22Rv1 (cell line): ENCODE data around the gene CLHC1.
"Not testable (repeated sequence)": the region's sequence is repeated elsewhere in the genome, so short reads cannot be mapped to it uniquely, and the experiment has no call there.

Experiments used
- H3K27ac ChIP-seq: fragments of 450-650 bp; 2 replicates; pipeline ENCODE4 v1.5.1; 2017
- ZFX ChIP-seq: fragments of 450-650 bp; IDR thresholded peaks from 2 replicates; pipeline ENCODE4 v1.6.1; 2017; ENCODE audit warnings: antibody characterized with exemption, borderline replicate concordance
- TF ChIP-seq, protein P1 (sequence below): fragments of 450-650 bp; IDR thresholded peaks from 2 replicates; pipeline ENCODE4 v1.5.1; 2017; ENCODE audit warnings: mild to moderate bottlenecking

CLHC1 gene

GRCh38 chr2:55204950-55205349, 27.1 kb downstream of the CLHC1 start:
- H3K27ac ChIP-seq, result no peak overlapping the region
- TF ChIP-seq, protein P1, sequence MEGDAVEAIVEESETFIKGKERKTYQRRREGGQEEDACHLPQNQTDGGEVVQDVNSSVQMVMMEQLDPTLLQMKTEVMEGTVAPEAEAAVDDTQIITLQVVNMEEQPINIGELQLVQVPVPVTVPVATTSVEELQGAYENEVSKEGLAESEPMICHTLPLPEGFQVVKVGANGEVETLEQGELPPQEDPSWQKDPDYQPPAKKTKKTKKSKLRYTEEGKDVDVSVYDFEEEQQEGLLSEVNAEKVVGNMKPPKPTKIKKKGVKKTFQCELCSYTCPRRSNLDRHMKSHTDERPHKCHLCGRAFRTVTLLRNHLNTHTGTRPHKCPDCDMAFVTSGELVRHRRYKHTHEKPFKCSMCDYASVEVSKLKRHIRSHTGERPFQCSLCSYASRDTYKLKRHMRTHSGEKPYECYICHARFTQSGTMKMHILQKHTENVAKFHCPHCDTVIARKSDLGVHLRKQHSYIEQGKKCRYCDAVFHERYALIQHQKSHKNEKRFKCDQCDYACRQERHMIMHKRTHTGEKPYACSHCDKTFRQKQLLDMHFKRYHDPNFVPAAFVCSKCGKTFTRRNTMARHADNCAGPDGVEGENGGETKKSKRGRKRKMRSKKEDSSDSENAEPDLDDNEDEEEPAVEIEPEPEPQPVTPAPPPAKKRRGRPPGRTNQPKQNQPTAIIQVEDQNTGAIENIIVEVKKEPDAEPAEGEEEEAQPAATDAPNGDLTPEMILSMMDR, result no peak
- TF ChIP-seq ZFX, result no peak

DNA sequence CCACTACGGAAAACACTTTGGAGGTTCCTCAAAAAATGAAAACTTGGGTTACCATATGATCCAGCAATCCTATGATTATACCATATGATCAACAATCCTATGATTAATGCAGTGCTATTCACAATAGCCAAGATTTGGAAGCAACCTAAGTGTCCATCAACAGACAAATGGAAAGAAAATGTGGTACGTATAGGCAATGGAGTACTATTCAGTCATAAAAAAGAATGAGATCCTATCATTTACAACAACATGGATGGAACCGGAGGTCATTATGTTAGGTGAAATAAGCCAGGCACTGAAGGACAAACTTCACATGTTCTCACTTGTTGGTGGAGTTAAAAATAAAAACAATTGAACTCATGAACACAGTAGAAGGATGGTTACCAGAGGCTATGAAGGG, 27.6 kb downstream of the CLHC1 start:
- H3K27ac ChIP-seq, result no peak overlapping the region
- TF ChIP-seq, protein P1, result no peak

- H3K27ac ChIP-seq, result no peak overlapping the region
- TF ChIP-seq ZFX, result no peak
- TF ChIP-seq, protein P1, result no peak
Measured at GRCh38 chr2:55200416-55200815, 31.7 kb downstream of the CLHC1 start.

GRCh38 chr2:55196526-55196925, 35.6 kb downstream of the CLHC1 start:
- no peak overlapping the region for H3K27ac ChIP-seq
- TF ChIP-seq, protein P1, result no peak
- no peak for TF ChIP-seq ZFX

DNA sequence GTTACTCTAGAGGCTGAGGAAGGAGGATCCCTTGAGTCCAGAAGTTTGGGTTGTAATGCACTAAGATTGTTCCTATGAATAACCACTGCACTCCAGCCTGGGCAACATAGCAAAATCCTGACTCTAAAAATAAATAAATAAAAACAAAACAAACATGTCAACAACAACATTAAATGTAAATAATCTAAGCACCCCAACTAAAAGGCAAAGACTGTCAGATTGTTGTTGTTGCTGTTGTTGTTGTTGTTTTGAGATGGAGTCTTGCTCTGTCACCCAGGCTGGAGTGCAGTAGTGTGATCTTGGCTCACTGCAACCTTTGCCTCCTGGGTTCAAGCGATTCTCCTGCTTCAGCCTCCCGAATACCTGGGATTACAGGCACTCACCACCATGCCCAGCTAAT, 40.2 kb downstream of the CLHC1 start:
- H3K27ac ChIP-seq, result not testable (repeated sequence)

DNA sequence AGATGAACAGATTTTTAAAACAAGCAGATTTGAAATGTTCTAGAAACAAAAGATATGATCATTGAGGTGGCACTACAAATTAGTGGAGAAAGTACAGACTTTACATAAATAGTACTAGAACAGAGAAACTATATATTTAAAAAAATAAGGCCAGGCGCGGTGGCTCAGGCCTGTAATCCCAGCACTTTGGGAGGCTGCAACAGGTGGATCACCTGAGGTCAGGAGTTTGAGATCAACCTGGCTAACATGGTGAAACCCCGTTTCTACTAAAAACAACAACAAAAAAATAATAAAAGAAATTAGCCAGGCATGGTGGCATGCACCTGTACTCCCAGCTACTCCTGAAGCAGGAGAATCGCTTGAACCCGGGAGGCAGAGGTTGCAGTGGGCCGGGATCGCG, 45.3 kb downstream of the CLHC1 start:
- not testable (repeated sequence) for H3K27ac ChIP-seq

DNA sequence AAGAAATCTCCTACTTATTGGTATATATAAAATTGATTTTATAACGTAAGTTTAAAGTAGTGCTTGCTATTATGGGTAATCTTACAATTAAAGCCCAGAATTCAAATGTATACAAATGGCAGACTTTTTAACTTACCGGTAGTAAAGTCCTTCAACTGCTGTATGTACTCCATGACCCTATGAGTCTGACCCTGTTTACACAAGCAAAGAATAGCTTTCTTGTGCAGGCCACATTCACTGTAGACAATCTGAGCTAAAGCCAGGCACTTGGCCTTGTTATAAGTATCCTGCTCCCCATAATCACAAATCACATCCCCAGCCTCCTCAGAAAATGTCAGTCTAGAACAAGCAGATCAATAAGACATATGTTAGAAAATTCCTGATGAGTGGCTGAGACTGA, 51.7 kb downstream of the CLHC1 start:
- H3K27ac ChIP-seq, result no peak overlapping the region
- TF ChIP-seq ZFX, result no peak
- TF ChIP-seq, protein P1, result no peak

DNA sequence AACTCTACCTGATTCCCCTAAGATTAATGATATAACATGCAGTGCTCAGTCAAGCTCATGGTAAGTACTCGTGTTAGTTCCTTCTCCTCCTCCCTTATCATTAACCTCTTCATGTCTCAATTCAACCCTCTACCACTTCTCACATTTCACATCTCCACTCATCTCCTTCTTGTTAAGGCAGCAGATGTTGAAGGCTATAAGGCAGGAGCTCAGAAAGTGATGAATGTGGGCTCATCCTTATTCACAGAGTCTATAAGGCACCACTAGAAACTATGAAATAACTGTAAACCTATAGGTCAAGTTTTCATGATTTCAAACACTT, 56.0 kb downstream of the CLHC1 start:
- H3K27ac ChIP-seq, result no peak overlapping the region
- no peak for TF ChIP-seq ZFX
- TF ChIP-seq, protein P1, result no peak
